BLaER1 treated with 17β-estradiol and CSF1 and Interleukin-3, amounts not matched to agents 10 nM and 100 nM (cell line): ENCODE data around the gene AKR1B15.

Experiments used
- H3K27ac ChIP-seq, 11 experiments: shearing (Covaris generic); formaldehyde crosslinking; 2 replicates each; pipeline ENCODE4 v1.8.1; 2022
- H3K27me3 ChIP-seq, 11 experiments: shearing (Covaris generic); formaldehyde crosslinking; 2 replicates each; pipeline ENCODE4 v1.8.1; 2022
- H3K36me3 ChIP-seq, 11 experiments: shearing (Covaris generic); formaldehyde crosslinking; 2 replicates each; pipeline ENCODE4 v1.8.1; 2022
- H3K4me1 ChIP-seq, 10 experiments: shearing (Covaris generic); formaldehyde crosslinking; 2 replicates each; pipeline ENCODE4 v1.8.1; 2022
- H3K4me2 ChIP-seq, 11 experiments: shearing (Covaris generic); formaldehyde crosslinking; 2 replicates each; pipeline ENCODE4 v1.8.1; 2022
- H3K4me3 ChIP-seq, 10 experiments: shearing (Covaris generic); formaldehyde crosslinking; 2 replicates each; pipeline ENCODE4 v1.8.1; 2022
- H3K9ac ChIP-seq, 11 experiments: shearing (Covaris generic); formaldehyde crosslinking; 2 replicates each; pipeline ENCODE4 v1.8.1; 2022
- H3K9me3 ChIP-seq, 11 experiments: shearing (Covaris generic); formaldehyde crosslinking; replicated peaks in 1 of 11; 2 replicates each; pipeline ENCODE4 v1.8.1; 2022
- H4K20me1 ChIP-seq, 11 experiments: shearing (Covaris generic); formaldehyde crosslinking; 2 replicates each; pipeline ENCODE4 v1.8.1; 2022
- Cebpa-rat ChIP-seq, 11 experiments: shearing (Covaris generic); IDR thresholded peaks; 2 replicates each; pipeline ENCODE4 v1.8.1; 2022

The AKR1B15 gene

DNA sequence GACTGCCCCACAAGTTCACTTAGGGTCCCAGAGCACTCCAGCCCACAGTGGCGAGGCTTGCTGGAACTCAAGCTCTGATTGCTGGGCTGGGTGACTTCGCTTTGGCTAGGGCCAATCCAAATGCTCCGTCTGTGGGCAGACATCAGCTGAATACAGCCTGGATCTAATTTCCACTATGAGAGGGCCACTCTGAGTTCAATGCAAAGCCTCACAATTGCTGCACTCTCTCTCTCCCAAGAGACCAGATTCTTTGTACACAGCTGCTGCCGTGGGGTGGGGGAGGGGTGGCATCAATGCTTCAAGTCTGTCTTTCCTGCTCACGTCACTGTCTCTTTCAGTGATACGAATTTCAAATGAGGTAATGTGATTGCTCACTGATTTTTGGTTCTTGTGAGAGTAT lies 50.5 kb downstream of the AKR1B15 start:
- peak overlapping the region in 8 of 11 experiments; percentile 21 to 58 (median 40); a peak in 12 of 22 replicates for H3K4me2 ChIP-seq
- no peaks in the 10 kb centered on the region for H3K27me3 ChIP-seq
- peaks cover 14 to 39% (median 29%) of the 10 kb centered on the region in 11 experiments for H3K9me3 ChIP-seq
- no peak overlapping the region for H3K4me3 ChIP-seq
- 0 out of 22 replicates have a peak overlapping the region, but pooled peaks of 1 of the 11 experiments have one; percentile 15 for H3K9ac ChIP-seq
- H3K4me1 ChIP-seq: peaks cover 0 to 23% (median 12%) of the 10 kb centered on the region in 10 experiments; a peak in 14 of 20 replicates
- H3K27ac ChIP-seq: peak overlapping the region in 4 of 11 experiments; percentile 20 to 58 (median 42); a peak in 5 of 22 replicates
- no peak for TF ChIP-seq Cebpa-rat (IDR thresholded peaks at IDR 0.05)
- no peaks in the 10 kb centered on the region for H3K36me3 ChIP-seq
- no peaks in the 10 kb centered on the region for H4K20me1 ChIP-seq

DNA sequence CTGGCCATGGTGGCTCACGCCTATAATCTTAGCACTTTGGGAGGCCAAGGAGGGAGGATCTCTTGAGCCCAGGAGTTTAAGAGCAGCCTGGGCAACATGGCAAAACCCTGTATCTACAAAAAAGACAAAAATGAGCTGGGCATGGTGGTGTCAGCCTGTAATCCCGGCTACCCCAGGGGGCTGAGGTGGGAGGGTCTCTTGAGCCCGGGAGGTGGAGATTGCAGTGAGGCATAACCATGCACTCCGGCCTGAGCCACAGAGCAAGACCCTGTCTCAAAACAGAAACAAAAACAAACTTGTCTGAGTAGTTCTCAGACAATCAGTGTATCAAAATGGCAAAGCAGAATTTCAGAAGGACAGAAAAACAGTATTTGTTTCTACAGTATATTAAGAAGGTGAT lies 52.5 kb downstream of the AKR1B15 start:
- Histone ChIP-seq H3K36me3 (no peaks in the 10 kb centered on the region), H3K9ac (no peak overlapping the region), H3K4me1 (peaks cover 0 to 23% (median 12%) of the 10 kb centered on the region in 10 experiments; a peak in 13 of 20 replicates), H3K4me3 (no peak overlapping the region), H4K20me1 (no peaks in the 10 kb centered on the region), H3K27me3 (no peaks in the 10 kb centered on the region), H3K9me3 (peaks cover 14 to 28% (median 24%) of the 10 kb centered on the region in 11 experiments; a peak in 21 of 22 replicates), H3K4me2 (peak overlapping the region in 7 of 11 experiments; percentile 10 to 49 (median 30); a peak in 9 of 22 replicates), H3K27ac (no peak overlapping the region)
- TF ChIP-seq Cebpa-rat (IDR thresholded peaks at IDR 0.05): no peak

DNA sequence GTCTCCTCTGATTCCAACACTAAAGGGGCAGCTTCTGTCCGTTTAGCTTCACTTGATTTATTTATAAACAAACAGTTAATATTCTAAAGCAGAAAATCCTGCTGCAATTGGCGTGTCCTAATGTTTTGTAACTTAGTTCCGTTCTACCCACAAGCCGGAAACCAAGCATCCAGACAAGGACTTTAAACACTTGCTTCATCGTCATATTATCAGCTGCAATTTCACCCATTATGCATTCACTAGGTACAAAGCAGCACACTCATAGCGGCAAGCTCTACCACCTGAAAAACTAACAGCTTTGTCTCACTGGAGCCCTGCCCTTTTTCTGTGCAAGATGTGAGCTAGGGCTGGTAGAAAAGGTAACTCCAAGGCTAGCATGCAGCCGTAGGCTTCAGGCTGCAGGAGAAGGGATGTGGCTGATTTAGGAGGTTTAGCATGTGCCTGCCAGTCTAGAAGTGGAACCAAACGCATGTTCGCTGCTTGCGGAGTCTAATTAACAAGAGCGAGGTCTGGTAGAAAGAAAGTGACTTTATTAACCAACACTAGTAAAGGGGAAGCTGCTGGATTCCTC lies 54.1 kb downstream of the AKR1B15 start:
- Histone ChIP-seq H3K27me3 (no peaks in the 10 kb centered on the region), H4K20me1 (no peaks in the 10 kb centered on the region), H3K4me3 (no peak overlapping the region), H3K4me1 (peaks cover 0 to 23% (median 12%) of the 10 kb centered on the region in 10 experiments; a peak in 13 of 20 replicates), H3K9ac (no peak overlapping the region), H3K27ac (no peak overlapping the region), H3K36me3 (no peaks in the 10 kb centered on the region), H3K4me2 (no peak overlapping the region), H3K9me3 (peaks cover 10 to 15% (median 14%) of the 10 kb centered on the region in 11 experiments; a peak in 19 of 22 replicates)
- no peak for TF ChIP-seq Cebpa-rat (IDR thresholded peaks at IDR 0.05)

DNA sequence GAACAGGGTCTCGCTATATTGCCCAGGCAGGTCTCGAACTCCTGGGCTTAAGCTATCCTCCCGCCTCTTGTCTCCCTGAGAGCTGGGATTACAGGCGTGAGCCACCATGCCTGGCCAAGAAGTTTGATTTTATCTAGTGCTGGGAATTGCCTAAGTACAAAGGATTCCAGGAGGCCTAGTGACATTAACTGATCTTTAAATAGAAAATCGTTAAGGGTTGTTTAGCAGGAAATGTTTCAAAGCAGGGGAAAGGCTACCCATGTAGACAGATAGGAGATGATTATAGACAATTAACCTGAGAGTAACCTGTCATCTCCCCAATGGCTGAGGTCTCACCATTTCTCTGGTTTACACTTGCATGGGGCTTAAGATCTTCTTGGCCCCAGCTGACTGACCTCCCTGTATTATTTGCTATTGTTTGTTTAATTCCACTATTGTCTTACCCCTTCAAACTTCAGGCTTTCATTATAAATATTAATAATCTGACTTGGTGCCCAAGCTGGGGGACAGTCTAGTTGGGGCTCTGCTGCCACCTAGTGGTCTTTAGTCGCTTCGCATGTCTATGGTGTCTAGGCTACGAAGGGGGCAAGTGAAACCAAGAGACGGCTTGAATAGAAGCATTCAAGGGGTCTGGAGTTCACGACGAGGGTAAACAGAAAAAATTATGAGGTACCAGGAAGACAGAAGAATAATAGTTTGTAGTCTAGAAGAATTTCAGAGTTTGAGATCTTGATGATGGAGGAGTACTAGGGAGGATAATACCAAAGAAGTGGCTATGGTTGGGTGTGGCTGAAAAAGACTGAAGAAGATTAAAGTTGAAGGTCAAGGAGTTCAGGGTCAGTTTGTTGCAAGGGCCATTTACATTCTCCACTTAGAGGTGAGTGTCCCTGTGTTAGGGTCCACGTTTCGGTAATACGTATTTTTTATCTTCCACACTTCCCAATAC lies 57.3 kb downstream of the AKR1B15 start:
- TF ChIP-seq Cebpa-rat (IDR thresholded peaks at IDR 0.05): no peak
- no peaks in the 10 kb centered on the region for H3K27me3 ChIP-seq
- H4K20me1 ChIP-seq: no peaks in the 10 kb centered on the region
- peak overlapping the region in 3 of 11 experiments; percentile 7 to 65 (median 48); a peak in 4 of 22 replicates for H3K4me2 ChIP-seq
- no peak overlapping the region for H3K27ac ChIP-seq
- no peaks in the 10 kb centered on the region for H3K9me3 ChIP-seq
- H3K4me1 ChIP-seq: peaks cover 0 to 10% (median 3%) of the 10 kb centered on the region in 10 experiments; a peak in 7 of 20 replicates
- H3K36me3 ChIP-seq: no peaks in the 10 kb centered on the region
- H3K4me3 ChIP-seq: no peak overlapping the region
- H3K9ac ChIP-seq: no peak overlapping the region; a peak in 1 of 22 replicates

DNA sequence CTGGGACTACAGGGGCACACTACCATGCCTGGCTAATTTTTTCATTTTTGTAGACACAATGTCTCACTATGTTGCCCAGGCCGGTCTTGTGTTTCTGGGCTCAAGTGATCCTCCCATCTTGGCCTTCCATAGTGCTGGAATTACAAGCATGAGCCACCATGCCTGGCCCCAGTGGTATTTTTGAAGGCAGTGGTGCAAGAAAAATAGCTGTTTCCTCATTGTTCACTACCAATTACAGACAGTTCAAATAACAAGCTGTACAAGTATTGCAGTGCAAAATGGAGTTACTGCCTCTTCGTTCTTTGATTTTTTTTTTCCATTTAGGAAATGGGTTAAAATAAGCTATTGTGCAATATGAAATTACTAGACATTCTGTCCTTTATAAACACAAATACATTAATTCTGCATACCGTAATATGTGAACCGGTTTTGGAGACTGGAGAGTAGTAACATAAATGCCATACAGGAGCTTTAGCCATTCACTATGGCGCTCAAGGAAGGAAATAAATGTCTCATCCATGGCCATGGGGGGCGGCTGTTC lies 62.8 kb downstream of the AKR1B15 start:
- Histone ChIP-seq H3K9me3 (peaks cover 0 to 16% (median 10%) of the 10 kb centered on the region in 11 experiments; a peak in 13 of 22 replicates), H3K4me1 (peaks cover 0 to 45% (median 28%) of the 10 kb centered on the region in 10 experiments; a peak in 15 of 20 replicates), H3K4me3 (no peak overlapping the region), H3K4me2 (no peak overlapping the region), H3K36me3 (no peaks in the 10 kb centered on the region), H3K27me3 (no peaks in the 10 kb centered on the region), H3K9ac (no peak overlapping the region), H3K27ac (no peak overlapping the region), H4K20me1 (no peaks in the 10 kb centered on the region)
- no peak for TF ChIP-seq Cebpa-rat (IDR thresholded peaks at IDR 0.05)

DNA sequence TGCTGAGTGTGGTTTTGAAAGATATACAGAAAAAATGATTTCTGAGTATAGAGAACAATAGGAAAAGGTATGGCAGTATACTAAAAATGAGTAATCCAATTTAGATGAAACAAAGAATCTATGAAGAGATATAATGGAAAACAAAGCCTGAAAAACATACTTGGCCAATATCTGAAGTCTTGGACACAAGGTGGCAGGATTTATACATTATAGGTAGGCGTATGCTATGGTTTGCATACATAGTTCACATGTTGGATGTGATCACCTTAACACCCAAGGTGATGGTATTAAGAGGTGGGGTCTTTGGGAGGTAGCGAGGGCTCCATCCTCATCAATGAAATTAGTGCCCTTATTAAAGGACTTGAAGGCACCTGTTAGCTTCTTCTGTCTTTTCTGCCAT lies 63.3 kb downstream of the AKR1B15 start:
- no peak overlapping the region; a peak in 1 of 22 replicates for H3K27ac ChIP-seq
- no peaks in the 10 kb centered on the region for H4K20me1 ChIP-seq
- no peaks in the 10 kb centered on the region for H3K27me3 ChIP-seq
- H3K9ac ChIP-seq: no peak overlapping the region
- H3K4me3 ChIP-seq: no peak overlapping the region
- peaks cover 0 to 16% (median 10%) of the 10 kb centered on the region in 11 experiments; a peak in 13 of 22 replicates for H3K9me3 ChIP-seq
- peak overlapping the region in 2 of 11 experiments; percentile 80 to 81; a peak in 1 of 22 replicates for H3K4me2 ChIP-seq
- H3K4me1 ChIP-seq: peaks cover 0 to 46% (median 28%) of the 10 kb centered on the region in 10 experiments; a peak in 15 of 20 replicates
- no peak for TF ChIP-seq Cebpa-rat (IDR thresholded peaks at IDR 0.05)
- H3K36me3 ChIP-seq: no peaks in the 10 kb centered on the region

DNA sequence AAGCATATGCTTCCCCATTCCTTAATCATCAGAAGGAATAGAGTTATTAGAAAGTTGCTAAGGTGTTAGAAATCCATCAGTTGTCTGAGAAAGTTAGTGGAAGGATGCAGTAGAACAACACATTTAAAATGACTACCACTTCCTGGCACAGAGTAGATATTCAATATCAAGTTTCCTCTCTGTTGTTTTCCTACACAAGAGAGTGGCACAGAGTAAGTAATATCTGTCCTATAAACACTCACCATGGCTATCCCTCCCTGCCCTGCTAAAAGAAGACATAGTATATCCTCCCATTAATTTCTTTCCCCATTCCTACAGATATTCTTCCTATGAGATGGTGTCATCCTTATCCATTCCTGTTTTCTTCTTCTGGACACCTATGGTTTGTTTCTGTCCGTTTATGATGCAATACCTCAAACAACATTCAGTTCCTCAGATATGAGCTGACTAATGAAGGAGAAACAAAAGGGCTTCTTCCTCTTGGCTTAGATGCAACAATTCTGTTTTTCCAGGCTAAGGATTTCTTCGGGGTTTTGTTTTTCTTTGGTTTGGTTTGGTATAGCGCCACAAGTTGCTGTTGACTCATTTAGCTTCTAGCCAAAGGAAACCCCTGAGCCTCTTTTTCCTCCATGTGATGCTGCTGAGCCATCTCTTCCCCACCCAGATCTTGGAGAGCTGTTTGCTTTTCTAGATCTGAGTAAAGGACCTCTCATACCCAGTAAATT lies 64.9 kb downstream of the AKR1B15 start:
- Histone ChIP-seq H3K9me3 (peaks cover 0 to 16% (median 10%) of the 10 kb centered on the region in 11 experiments; a peak in 13 of 22 replicates), H3K9ac (peak overlapping the region in 6 of 11 experiments; percentile 10 to 48 (median 28); a peak in 7 of 22 replicates), H3K4me3 (peak overlapping the region in 3 of 10 experiments; percentile 6 to 18 (median 10); a peak in 3 of 20 replicates), H4K20me1 (no peaks in the 10 kb centered on the region), H3K4me2 (peak overlapping the region in 10 of 11 experiments; percentile 7 to 82 (median 64); a peak in 17 of 22 replicates), H3K27ac (peak overlapping the region in 8 of 11 experiments; percentile 29 to 74 (median 68); a peak in 14 of 22 replicates), H3K36me3 (no peaks in the 10 kb centered on the region), H3K4me1 (peaks cover 0 to 52% (median 28%) of the 10 kb centered on the region in 10 experiments; a peak in 15 of 20 replicates), H3K27me3 (no peaks in the 10 kb centered on the region)
- TF ChIP-seq Cebpa-rat (IDR thresholded peaks at IDR 0.05): peak in 9 of 11 experiments; percentile 25 to 88 (median 60); a peak in 12 of 22 replicates

DNA sequence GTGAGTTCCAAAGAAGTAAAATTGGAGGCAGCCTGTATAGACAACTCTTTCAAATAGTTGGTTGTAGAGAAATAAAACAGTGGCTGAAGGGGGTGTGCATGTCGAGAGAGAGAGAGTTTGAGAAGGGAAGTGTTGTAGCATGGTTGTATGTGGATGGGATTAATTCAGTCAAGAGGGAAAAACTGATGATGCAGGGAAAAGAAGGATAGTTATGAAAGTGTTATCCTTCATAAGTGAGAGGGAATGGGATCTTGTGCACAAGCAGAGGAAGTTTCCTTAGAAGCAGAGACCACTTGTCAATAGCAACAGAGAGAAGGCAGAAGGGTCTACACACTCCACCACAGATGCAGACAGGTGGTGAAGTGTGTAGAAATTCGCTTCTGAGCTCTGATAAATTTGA lies 67.7 kb downstream of the AKR1B15 start:
- no peak for TF ChIP-seq Cebpa-rat (IDR thresholded peaks at IDR 0.05)
- Histone ChIP-seq H3K9ac (no peak overlapping the region), H3K4me1 (peaks cover 0 to 65% (median 28%) of the 10 kb centered on the region in 10 experiments; a peak in 15 of 20 replicates), H3K36me3 (no peaks in the 10 kb centered on the region), H3K27me3 (no peaks in the 10 kb centered on the region), H3K4me3 (no peak overlapping the region), H3K4me2 (peak overlapping the region in 4 of 11 experiments; percentile 60 to 70 (median 64); a peak in 4 of 22 replicates), H3K27ac (no peak overlapping the region), H4K20me1 (no peaks in the 10 kb centered on the region), H3K9me3 (peaks cover 0 to 16% (median 10%) of the 10 kb centered on the region in 11 experiments; a peak in 13 of 22 replicates)
